HEK293 (cell line): ENCODE data around the gene CATSPERZ.
A peak's percentile ranks its signal among the peaks of the same experiment; 100 is the strongest.

Experiments
- BCL11A ChIP-seq: fragments of 450-650 bp; formaldehyde crosslinking; IDR thresholded peaks from 2 replicates; pipeline ENCODE4 v1.5.1; 2016; ENCODE audit warnings: low read depth, missing biosample characterization, missing genetic modification characterization
- CTCF ChIP-seq: fragments of 450-650 bp; formaldehyde crosslinking; IDR thresholded peaks from 2 replicates; pipeline ENCODE4 v1.5.1; 2016; ENCODE audit warnings: missing biosample characterization, missing genetic modification characterization
- EGR2 ChIP-seq: fragments of 450-650 bp; formaldehyde crosslinking; IDR thresholded peaks from 2 replicates; pipeline ENCODE4 v1.5.1; 2016; ENCODE audit warnings: low read depth, missing biosample characterization, missing genetic modification characterization
- KLF1 ChIP-seq: fragments of 450-650 bp; formaldehyde crosslinking; IDR thresholded peaks from 2 replicates; pipeline ENCODE4 v1.5.1; 2016; ENCODE audit warnings: missing biosample characterization, missing genetic modification characterization
- KLF7 ChIP-seq: fragments of 450-650 bp; formaldehyde crosslinking; IDR thresholded peaks from 2 replicates; pipeline ENCODE4 v1.5.1; 2016; ENCODE audit warnings: missing biosample characterization, missing genetic modification characterization, borderline replicate concordance
- MYNN ChIP-seq: fragments of 450-650 bp; formaldehyde crosslinking; IDR thresholded peaks from 2 replicates; pipeline ENCODE4 v1.5.1; 2016; ENCODE audit warnings: missing biosample characterization, missing genetic modification characterization, borderline replicate concordance
- PRDM10 ChIP-seq: fragments of 450-650 bp; formaldehyde crosslinking; IDR thresholded peaks from 2 replicates; pipeline ENCODE4 v1.5.1; 2016; ENCODE audit warnings: missing biosample characterization, missing genetic modification characterization
- SETDB1 ChIP-seq: IDR thresholded peaks from one replicate; pipeline ENCODE4 v1.6.1; 2017; ENCODE audit warnings: mild to moderate bottlenecking, low read length, moderate library complexity, mixed read lengths; ENCODE audit not compliant: insufficient read length
- ZBTB48 ChIP-seq: fragments of 450-650 bp; formaldehyde crosslinking; IDR thresholded peaks from 2 replicates; pipeline ENCODE4 v1.5.1; 2016; ENCODE audit warnings: missing biosample characterization, missing genetic modification characterization
- ZBTB8A ChIP-seq: fragments of 450-650 bp; formaldehyde crosslinking; IDR thresholded peaks from 2 replicates; pipeline ENCODE4 v1.5.1; 2016; ENCODE audit warnings: missing biosample characterization, missing genetic modification characterization
- ZFHX2 ChIP-seq: fragments of 450-650 bp; formaldehyde crosslinking; conservative IDR thresholded peaks from 2 replicates; pipeline ENCODE4 v1.5.1; 2016; ENCODE audit warnings: missing biosample characterization, missing genetic modification characterization
- ZNF121 ChIP-seq: fragments of 450-650 bp; formaldehyde crosslinking; IDR thresholded peaks from 2 replicates; pipeline ENCODE4 v1.5.1; 2016; ENCODE audit warnings: missing biosample characterization, missing genetic modification characterization
- ZNF157 ChIP-seq: fragments of 450-650 bp; formaldehyde crosslinking; IDR thresholded peaks from 2 replicates; pipeline ENCODE4 v1.5.1; 2016; ENCODE audit warnings: missing biosample characterization, missing genetic modification characterization
- ZNF18 ChIP-seq: fragments of 450-650 bp; formaldehyde crosslinking; IDR thresholded peaks from 2 replicates; pipeline ENCODE4 v1.5.1; 2016; ENCODE audit warnings: missing biosample characterization, missing genetic modification characterization
- ZNF202 ChIP-seq: fragments of 450-650 bp; formaldehyde crosslinking; IDR thresholded peaks from 2 replicates; pipeline ENCODE4 v1.5.1; 2016; ENCODE audit warnings: missing biosample characterization, missing genetic modification characterization, borderline replicate concordance
- ZNF223 ChIP-seq: fragments of 450-650 bp; formaldehyde crosslinking; IDR thresholded peaks from 2 replicates; pipeline ENCODE4 v1.5.1; 2016; ENCODE audit warnings: missing biosample characterization, missing genetic modification characterization
- ZNF311 ChIP-seq: fragments of 450-650 bp; formaldehyde crosslinking; IDR thresholded peaks from 2 replicates; pipeline ENCODE4 v1.5.1; 2017; ENCODE audit warnings: missing biosample characterization, missing genetic modification characterization, borderline replicate concordance
- ZNF324 ChIP-seq: fragments of 450-650 bp; formaldehyde crosslinking; IDR thresholded peaks from 2 replicates; pipeline ENCODE4 v1.5.1; 2016; ENCODE audit warnings: missing biosample characterization, missing genetic modification characterization
- ZNF366 ChIP-seq: fragments of 450-650 bp; formaldehyde crosslinking; conservative IDR thresholded peaks from 2 replicates; pipeline ENCODE4 v1.5.1; 2016; ENCODE audit warnings: missing biosample characterization, missing genetic modification characterization
- ZNF394 ChIP-seq: fragments of 450-650 bp; formaldehyde crosslinking; IDR thresholded peaks from 2 replicates; pipeline ENCODE4 v1.5.1; 2016; ENCODE audit warnings: missing biosample characterization, missing genetic modification characterization, mild to moderate bottlenecking, moderate library complexity, borderline replicate concordance
- ZNF544 ChIP-seq: fragments of 450-650 bp; formaldehyde crosslinking; IDR thresholded peaks from 2 replicates; pipeline ENCODE4 v1.5.0; 2017; ENCODE audit warnings: missing biosample characterization, missing genetic modification characterization
- ZNF629 ChIP-seq: fragments of 450-650 bp; formaldehyde crosslinking; IDR thresholded peaks from 2 replicates; pipeline ENCODE4 v1.5.1; 2017; ENCODE audit warnings: missing biosample characterization, missing genetic modification characterization
- ZNF645 ChIP-seq: fragments of 450-650 bp; formaldehyde crosslinking; IDR thresholded peaks from 2 replicates; pipeline ENCODE4; 2016; ENCODE audit warnings: missing biosample characterization, missing genetic modification characterization
- ZNF654 ChIP-seq: fragments of 450-650 bp; formaldehyde crosslinking; IDR thresholded peaks from 2 replicates; pipeline ENCODE4 v1.5.1; 2016; ENCODE audit warnings: low read depth, missing biosample characterization, missing genetic modification characterization
- ZNF670 ChIP-seq: fragments of 450-650 bp; formaldehyde crosslinking; IDR thresholded peaks from 2 replicates; pipeline ENCODE4 v1.5.1; 2016; ENCODE audit warnings: missing biosample characterization, missing genetic modification characterization, low read depth
- ZNF692 ChIP-seq: fragments of 450-650 bp; formaldehyde crosslinking; IDR thresholded peaks from 2 replicates; pipeline ENCODE4 v1.5.1; 2016; ENCODE audit warnings: missing biosample characterization, missing genetic modification characterization
- ZNF830 ChIP-seq: fragments of 450-650 bp; IDR thresholded peaks from 2 replicates; pipeline ENCODE4 v1.5.0; 2018; ENCODE audit warnings: missing biosample characterization, missing genetic modification characterization, low read depth, mild to moderate bottlenecking, moderate library complexity
- ZSCAN16 ChIP-seq: fragments of 450-650 bp; formaldehyde crosslinking; IDR thresholded peaks from 2 replicates; pipeline ENCODE4 v1.5.1; 2016; ENCODE audit warnings: missing biosample characterization, missing genetic modification characterization
- ZXDB ChIP-seq: fragments of 450-650 bp; formaldehyde crosslinking; IDR thresholded peaks from 2 replicates; pipeline ENCODE4 v1.5.1; 2016; ENCODE audit warnings: missing biosample characterization, missing genetic modification characterization

The CATSPERZ gene

GRCh38 chr11:64331569-64332371 is 31.6 kb downstream of the CATSPERZ start (continued):
- peak; percentile 51 for TF ChIP-seq ZFHX2 (tag by site-specific recombination)
- TF ChIP-seq ZSCAN16 (tag by site-specific recombination), result no peak
- TF ChIP-seq ZNF654 (tag by site-specific recombination), result 0 out of 2 replicates have a peak, but pooled peaks have one; percentile 5
- no peak for TF ChIP-seq KLF1
- TF ChIP-seq ZNF223 (tag by site-specific recombination), result peak; percentile 89
- TF ChIP-seq ZNF202 (tag by site-specific recombination), result no peak
- TF ChIP-seq ZNF544 (tag by site-specific recombination), result no peak
- 0 out of 2 replicates have a peak, but pooled peaks have one; percentile 31 for TF ChIP-seq MYNN (tag by site-specific recombination)
- no peak for TF ChIP-seq ZNF830 (tag by site-specific recombination)
- peak; percentile 60 for TF ChIP-seq CTCF (tag by site-specific recombination)
- TF ChIP-seq ZNF394 (tag by site-specific recombination), result no peak
- TF ChIP-seq SETDB1, result no peak
- peak; percentile 39; the same call in 1 of the 2 replicates for TF ChIP-seq ZNF324 (tag by site-specific recombination)
- no peak for TF ChIP-seq ZNF311 (tag by site-specific recombination)
- no peak for TF ChIP-seq ZNF121 (tag by site-specific recombination)
- peak; percentile 97 for TF ChIP-seq ZNF18 (tag by site-specific recombination)
- TF ChIP-seq BCL11A (tag by site-specific recombination), result no peak
- peak; percentile 72; the same call in 1 of the 2 replicates for TF ChIP-seq ZBTB48 (tag by site-specific recombination)
- no peak for TF ChIP-seq ZXDB (tag by site-specific recombination)
- no peak for TF ChIP-seq KLF7 (tag by site-specific recombination)
- TF ChIP-seq ZNF670 (tag by site-specific recombination), result no peak
- TF ChIP-seq EGR2 (tag by site-specific recombination), result peak; percentile 69
- no peak for TF ChIP-seq ZNF692 (tag by site-specific recombination)
- no peak for TF ChIP-seq ZNF157 (tag by site-specific recombination)
- TF ChIP-seq ZNF629 (tag by site-specific recombination), result no peak
- peak; percentile 56 for TF ChIP-seq ZNF366 (tag by site-specific recombination)
- no peak for TF ChIP-seq ZNF645 (tag by site-specific recombination)
- TF ChIP-seq ZBTB8A (tag by site-specific recombination), result peak; percentile 34; the same call in 1 of the 2 replicates
- TF ChIP-seq PRDM10 (tag by site-specific recombination), result 0 out of 2 replicates have a peak, but pooled peaks have one; percentile 43
